Middle frontal gyrus (tissue), 1 donor: ENCODE results near the gene KCNMA1.
"Not testable (repeated sequence)": the region's sequence is repeated elsewhere in the genome, so short reads cannot be mapped to it uniquely, and the experiment has no call there.

Source experiments
- DNase-seq: peaks from one replicate; pipeline ENCODE4 v3.0.0-alpha.2; 2015; ENCODE audit warnings: low spot score; ENCODE audit errors: extremely low spot score

Gene KCNMA1

DNA sequence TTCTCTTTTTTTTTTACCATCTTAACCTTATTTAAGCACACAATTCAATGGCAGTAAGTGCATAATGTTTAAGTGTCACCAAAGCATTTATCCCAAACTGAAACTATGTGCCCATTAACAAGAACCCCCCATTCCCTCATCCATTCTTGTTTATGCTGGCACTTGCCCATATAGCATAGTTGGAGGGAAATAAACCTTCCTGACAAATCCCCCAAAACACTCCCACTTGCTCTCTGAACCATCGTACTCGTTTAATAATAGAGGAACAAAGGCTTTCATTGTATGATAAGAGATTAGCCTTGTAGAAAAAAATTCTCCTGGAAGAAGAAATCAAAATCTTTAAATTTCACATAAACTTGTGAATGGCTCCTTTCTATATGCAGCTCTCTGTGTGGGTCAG is 26.4 kb upstream of the KCNMA1 start:
- no peak for DNase-seq

GRCh38 chr10:77661674-77662073 is 24.1 kb upstream of the KCNMA1 start:
- no peak for DNase-seq

DNA sequence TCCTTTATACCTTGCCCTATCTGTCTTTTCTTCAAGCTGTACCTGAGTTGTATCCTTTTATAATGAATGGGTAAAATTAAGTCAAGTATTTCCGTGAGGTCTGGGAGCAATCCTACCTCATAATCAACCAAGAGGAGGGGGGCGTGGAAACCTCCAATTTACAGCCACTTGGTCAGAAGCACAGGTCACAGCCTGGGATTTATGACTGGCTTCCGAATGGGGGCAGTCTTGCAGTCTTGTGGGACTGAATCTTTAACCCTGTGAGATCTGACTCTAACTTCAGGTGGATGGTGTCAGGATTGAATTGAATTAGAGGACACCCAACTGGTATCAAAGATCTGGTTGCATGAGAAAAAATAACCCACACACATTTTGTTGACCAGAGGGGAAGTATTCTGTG is 23.5 kb upstream of the KCNMA1 start:
- DNase-seq = no peak

DNA sequence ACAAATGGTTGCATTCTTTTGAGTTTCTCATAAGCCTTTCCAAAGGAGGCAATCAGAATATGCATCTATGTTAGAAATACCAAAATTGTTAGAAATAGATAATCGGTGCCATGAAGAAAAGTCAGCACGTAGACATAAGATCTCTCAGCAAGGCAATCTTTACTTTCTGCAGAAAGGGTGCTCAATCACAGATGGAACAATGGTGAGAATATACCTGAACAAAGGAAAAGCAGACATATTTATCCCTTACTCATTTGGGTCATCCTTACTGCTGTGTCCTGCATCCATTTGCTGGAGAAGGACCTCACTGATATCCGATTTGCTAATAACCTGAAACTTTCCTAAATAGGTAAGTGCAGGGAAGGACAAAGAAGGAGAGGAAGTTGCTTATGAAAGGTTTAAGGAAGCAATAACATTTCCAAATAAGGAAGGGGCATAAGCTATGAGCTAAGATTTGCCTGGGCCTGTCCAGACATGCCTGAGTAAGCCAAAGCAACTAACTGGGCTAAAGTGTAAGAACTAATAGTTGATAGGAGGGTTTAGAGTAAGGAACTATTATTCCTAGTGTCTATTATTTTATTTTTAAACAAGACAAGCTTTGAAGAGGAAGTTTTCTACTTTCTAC is 21.6 kb upstream of the KCNMA1 start:
- not testable (repeated sequence) for DNase-seq

DNA sequence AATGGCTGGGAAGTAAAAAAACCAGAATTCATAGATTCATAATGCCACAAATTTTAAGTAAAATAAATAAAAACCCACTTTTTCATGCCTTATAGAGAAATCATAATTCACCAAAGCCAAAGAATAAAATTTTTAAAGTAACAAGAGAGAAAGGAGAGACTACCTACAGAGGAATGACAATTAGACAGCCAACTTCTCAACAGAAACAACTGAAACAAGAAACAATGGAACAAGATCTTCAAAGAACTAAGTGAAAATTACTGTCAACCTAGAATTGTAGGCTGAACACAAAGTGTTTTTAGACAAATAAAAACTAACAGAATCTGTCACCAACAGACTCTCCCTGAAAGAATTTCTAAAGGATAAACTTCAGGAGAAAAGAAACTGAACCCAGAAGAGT is 15.6 kb upstream of the KCNMA1 start:
- no peak for DNase-seq

- DNase-seq = no peak
These were observed 12.0 kb upstream of the KCNMA1 start for GRCh38 chr10:77649333-77650331.

DNA sequence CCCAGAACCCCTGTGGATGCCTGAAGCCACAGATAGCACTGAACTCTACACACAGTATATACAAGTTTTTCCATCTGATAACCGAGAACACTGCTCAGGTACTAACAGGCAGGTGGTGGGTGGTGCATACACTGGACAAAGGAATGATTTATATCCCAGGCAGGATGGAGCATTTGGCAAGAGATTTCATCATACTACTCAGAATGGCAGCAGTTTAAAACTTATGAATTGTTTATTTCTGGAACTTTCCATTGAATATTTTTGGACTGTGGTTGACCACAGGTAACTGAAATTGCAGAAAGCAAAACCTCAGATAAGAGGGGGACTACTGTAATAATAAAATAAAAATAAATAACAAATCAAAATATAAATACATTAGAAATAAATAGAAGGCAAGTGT is 10.9 kb upstream of the KCNMA1 start:
- DNase-seq = no peak

DNA sequence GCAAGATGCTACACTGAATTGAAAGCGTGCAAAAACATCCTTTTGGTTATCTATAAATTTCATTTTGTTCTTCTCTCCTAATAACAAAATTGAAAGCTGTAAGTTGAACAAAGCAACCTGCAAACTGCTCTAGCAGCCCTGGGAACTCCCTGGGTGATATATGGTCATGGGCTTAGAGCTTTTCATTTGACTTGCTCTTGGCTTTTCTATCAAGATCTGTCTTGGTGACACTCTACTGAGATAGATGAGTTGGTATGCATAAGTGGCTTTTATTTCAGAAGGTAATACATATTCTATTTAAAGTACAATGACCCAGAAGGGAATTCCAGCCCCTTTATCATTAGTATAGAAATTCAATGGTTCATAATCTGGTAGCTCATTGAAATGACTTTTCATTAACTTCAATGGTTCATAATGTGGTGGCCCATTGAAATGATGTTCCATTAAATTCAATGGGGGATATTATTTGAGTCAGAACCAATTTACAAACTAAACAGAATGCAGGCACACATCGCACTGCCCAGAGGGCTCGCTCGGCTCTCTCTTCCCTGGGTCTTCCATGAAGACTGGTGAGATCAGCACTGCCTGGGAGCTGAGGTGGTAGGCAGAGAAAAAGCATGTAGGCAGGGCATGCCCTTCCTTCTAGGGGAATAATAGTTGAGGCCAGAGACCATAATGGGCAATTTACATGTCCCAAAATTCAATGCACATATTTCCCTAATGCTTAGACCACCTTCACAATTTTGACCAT is 10.1 kb upstream of the KCNMA1 start:
- no peak for DNase-seq

- DNase-seq = no peak
These were observed 7.1 kb upstream of the KCNMA1 start for GRCh38 chr10:77644557-77645243.

- DNase-seq = no peak
These were observed 6.3 kb upstream of the KCNMA1 start for GRCh38 chr10:77643795-77644468.

DNA sequence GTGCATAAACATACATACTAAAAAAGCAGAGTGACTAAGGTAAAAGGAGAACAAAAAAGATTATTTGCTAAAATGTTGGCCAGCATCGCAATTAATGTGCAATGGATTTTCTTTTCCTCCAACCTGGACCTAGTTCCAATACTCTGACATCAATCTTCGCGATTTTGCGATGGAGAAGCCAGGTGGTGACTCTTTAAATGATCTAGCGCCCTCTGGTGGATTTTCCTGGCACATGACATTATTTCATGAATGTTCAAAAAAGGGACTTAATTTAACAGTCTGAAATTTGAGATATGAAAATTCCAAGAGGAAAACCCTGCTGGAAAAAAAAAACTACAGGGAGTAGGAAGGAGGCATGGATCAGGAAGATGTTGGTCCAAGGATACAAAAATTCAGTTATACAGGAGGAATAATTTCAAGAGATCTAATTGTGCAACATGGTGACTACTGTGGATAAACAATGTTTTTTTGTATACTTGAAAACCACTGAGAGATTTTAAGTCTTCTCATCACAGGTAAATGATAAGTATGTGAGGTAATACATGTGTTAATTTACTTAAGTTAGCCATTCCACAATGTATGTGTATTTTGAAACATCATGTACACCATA is 4.3 kb upstream of the KCNMA1 start:
- peak; percentile 71 for DNase-seq

- DNase-seq = no peak
These were observed 3.7 kb upstream of the KCNMA1 start for GRCh38 chr10:77641344-77641743.

GRCh38 chr10:77640167-77640566 is 2.6 kb upstream of the KCNMA1 start:
- DNase-seq = no peak

DNA sequence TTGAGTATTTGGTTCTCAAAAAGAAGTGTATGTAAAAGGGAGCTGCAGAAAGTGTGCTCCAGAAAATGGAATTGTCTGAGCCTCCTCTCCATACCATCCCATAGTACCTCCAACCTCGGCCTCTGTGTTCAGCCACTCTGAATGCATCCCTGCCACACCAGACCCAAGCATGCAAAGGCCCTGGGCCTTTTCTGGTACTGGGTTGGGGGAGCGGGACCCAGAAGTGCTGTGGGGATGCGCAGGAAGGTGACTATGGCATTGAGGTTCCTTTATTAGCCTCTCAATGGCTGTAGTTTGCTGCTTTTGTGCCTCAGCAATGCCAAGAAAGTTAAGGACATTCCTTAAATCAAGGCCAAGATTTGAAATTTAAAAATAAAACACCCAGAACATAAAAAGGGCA is 2.1 kb upstream of the KCNMA1 start:
- no peak for DNase-seq

- DNase-seq = no peak
These were observed 903 bp upstream of the KCNMA1 start for GRCh38 chr10:77638321-77639101.

DNA sequence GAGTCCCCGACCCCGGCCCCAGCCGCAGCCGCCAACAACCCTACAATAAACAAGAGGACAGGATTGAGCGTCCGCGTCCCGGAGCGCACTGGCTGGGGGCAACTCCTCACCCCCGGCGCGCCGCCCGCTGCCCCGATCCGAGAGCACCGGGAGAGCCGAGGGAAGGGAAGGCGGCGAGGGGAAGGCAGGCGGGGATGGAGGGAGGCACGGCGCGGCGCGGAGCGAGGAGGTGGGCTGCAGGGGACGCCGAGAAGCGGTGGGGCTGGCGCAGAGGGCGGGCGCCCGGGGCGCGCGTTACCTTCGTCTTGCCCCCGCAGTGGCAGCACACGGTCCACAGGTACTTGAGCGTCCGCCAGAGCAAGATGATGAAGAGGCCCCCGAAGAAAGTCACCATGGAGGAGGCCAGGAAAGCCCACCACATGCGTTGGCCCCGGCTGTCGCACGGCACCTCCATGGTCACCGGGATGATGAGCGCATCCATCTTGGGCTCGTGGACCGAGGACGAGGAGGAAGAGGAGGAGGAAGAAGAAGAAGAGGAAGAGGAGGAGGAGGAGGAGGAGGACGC is 559 bp downstream of the KCNMA1 start:
- DNase-seq = no peak

- DNase-seq = no peak
These were observed 1.2 kb downstream of the KCNMA1 start for GRCh38 chr10:77636282-77636966.

DNA sequence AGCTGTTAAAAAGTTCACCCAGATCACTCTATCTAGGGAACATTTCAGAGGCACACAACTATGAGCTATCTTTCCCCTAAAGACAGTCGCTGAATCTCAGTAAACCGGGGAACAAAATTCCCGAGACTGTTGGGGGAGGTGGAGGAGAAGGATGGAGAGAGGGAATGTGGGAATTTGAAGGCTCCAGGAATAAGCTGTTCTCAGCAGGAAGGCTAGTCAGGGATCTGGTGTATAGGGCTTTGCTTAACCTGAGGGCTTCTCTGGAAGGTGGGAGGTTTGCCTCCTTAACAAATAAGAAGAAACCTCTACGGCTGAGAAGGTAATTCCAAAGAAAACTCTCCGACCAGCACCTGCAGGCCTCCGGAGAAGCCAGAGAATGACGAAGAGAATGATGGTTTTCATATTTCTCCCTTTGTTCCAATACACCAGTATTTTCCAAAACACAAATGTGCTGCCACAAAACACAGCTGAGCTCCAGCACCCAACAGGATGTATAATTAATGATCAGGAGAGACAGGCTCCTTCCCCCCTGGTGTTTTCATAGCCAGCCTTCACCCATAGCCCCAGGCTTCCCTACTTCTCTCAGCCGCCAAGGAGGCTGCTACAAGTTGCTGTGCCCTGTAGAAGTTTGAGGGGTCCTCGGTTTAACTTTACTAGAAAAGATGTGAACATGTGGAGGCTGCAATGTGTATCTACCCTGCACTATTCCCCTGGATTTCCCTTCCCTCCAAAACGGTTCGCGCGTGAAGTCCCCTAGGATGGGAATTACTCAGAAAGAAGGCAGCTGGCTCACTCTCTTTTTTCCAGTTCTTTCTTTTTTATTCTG is 2.0 kb downstream of the KCNMA1 start:
- DNase-seq = no peak
